ENCODE measurements around the gene KIAA0232.

KIAA0232 gene

DNA sequence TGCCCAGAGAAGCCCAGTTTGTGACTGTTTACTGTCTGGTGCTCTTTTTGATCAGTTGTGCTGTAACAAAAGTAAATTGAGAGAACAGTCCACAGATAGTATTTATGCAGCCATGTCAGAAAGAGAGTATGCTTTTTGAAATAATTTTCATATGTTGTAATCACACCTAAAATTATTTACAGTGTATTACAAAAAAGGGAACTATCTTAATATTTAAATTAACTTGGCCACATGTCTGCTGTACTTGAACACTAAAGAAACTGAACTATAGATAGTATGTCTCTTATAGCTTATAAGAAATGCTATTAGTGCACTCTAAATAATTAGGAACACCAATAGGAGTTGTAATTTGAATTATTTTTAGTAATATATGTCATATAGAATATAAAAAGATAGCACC lies 30.2 kb downstream of the KIAA0232 start:
- POLR2A ChIA-PET = no interaction called here
- CTCF ChIA-PET = interaction anchor here (0.7 to 1.4 kb wide), 4 partner anchors 13 to 62 kb away, joined by 3 read pairs; no protein-coding TSS in a partner anchor
- DNase-seq (ENCODE audit: extremely low spot score) = no peak
- TF ChIP-seq, protein P1, sequence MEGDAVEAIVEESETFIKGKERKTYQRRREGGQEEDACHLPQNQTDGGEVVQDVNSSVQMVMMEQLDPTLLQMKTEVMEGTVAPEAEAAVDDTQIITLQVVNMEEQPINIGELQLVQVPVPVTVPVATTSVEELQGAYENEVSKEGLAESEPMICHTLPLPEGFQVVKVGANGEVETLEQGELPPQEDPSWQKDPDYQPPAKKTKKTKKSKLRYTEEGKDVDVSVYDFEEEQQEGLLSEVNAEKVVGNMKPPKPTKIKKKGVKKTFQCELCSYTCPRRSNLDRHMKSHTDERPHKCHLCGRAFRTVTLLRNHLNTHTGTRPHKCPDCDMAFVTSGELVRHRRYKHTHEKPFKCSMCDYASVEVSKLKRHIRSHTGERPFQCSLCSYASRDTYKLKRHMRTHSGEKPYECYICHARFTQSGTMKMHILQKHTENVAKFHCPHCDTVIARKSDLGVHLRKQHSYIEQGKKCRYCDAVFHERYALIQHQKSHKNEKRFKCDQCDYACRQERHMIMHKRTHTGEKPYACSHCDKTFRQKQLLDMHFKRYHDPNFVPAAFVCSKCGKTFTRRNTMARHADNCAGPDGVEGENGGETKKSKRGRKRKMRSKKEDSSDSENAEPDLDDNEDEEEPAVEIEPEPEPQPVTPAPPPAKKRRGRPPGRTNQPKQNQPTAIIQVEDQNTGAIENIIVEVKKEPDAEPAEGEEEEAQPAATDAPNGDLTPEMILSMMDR (IDR thresholded peaks at IDR 0.05; ENCODE audit: control extremely low read depth, extremely low read depth, low read depth, missing control alignments) = no peak

DNA sequence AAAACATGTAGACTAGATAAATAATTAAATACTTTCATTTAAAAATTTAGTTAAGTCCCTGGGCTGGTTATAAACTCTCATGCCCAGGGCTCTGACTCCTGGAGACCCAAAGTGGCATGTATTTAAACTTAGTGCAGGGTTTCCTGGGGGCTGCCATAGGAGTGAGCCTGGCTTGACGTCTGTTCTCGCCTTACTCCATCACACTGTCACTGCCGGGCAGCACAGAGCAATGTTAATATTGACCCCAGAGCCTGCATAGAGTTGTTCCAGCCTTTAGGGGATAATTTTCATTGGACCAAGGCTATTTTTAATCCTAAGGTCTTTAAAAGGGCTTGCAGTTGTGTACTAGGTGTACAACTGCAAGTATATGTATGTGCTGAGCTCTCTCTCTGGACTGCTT lies 31.2 kb downstream of the KIAA0232 start:
- POLR2A ChIA-PET = no interaction called here
- TF ChIP-seq, protein P1 (IDR thresholded peaks at IDR 0.05; ENCODE audit: control extremely low read depth, extremely low read depth, low read depth, missing control alignments) = no peak
- CTCF ChIA-PET = interaction anchor here (1.0 to 1.9 kb wide), 2 partner anchors 18 to 30 kb away, joined by 3 to 4 read pairs; no protein-coding TSS in a partner anchor
- no peak for DNase-seq (ENCODE audit: extremely low spot score)

DNA sequence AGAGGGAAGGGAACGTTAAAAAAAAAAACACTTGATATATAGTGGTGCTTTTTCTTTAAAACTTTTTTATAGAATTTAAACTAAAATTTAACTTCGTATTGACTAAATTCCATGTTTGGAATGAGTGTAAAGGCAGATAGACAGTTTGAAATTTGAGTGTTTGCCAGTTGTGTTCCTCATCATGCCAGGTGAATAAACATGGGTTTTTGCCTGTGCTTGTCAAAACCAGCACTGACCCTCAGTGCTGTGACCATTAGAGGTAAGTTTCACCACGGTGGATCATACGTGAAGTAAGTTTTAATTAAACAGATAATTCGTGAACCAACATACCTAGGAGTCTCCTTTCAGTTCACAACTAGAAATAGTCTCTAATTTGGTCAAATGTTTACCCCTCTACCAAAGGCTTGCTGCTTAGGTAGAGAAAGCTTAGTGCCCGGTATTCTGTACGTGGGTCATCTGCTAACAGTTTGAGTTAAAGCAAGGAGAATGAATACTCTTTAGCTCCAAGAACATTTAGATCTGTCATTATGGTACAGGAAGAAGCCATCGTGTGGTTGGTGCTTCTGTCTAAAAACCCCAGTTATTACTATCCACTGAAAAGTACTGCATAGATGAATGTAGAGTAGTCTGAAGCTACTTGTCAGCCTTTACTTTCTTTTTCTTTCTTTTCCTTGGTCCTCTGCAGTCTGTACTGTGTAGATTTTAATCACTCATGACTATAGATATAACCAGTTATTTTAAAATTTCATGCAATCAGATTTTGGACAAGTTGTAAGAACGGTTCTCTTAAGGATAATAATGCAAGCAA lies 32.7 kb downstream of the KIAA0232 start:
- POLR2A ChIA-PET = no interaction called here
- DNase-seq (ENCODE audit: extremely low spot score) = no peak
- TF ChIP-seq, protein P1 (IDR thresholded peaks at IDR 0.05; ENCODE audit: control extremely low read depth, extremely low read depth, low read depth, missing control alignments) = no peak
- CTCF ChIA-PET = interaction anchor here (0.8 to 1.9 kb wide), 2 partner anchors 15 to 20 kb away, joined by 3 to 4 read pairs; no protein-coding TSS in a partner anchor

DNA sequence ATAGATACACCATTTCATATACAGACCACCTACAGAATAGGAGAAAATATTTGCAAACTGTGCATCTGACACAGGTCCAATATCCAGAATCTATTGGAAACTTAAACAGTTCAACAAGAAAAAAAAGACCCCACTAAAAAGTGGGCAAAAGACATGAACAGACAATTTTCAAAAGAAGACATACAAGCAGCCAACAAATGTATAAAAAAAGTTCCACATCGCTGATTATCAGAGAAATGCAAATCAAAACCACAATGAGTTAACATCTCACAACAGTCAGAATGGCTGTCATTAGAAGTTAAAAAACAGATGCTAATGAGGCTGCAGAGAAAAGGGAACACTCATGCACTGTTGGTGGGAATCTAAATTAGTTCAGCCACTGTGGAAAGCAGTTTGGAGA lies 36.8 kb downstream of the KIAA0232 start:
- DNase-seq (ENCODE audit: extremely low spot score) = no peak
- CTCF ChIA-PET = interaction anchor here (0.6 to 2.5 kb wide), 4 partner anchors 9 to 54 kb away, joined by 3 to 7 read pairs (median 4); no protein-coding TSS in a partner anchor
- TF ChIP-seq, protein P1 (IDR thresholded peaks at IDR 0.05; ENCODE audit: control extremely low read depth, extremely low read depth, low read depth, missing control alignments) = no peak
- POLR2A ChIA-PET = no interaction called here

DNA sequence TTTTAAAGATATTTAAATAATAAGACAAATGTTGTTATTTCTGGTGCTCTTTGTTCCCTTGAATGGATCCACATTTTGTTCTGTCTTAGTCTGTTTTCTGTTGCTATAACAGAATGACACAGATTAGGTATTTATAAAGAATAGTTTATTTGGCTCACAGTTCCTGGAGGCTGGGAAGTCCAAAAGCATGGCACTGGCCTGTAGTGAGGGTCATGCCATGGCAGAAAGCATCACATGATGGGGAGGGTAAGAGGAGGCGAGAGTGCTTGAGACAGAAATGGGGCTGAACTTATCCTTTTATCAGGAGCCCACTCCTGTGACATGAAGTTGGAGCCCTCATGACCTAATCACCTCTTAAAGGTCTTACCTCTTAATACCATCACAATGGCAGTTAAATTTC lies 38.2 kb downstream of the KIAA0232 start:
- TF ChIP-seq, protein P1 (IDR thresholded peaks at IDR 0.05; ENCODE audit: control extremely low read depth, extremely low read depth, low read depth, missing control alignments) = no peak
- CTCF ChIA-PET = interaction anchor here (1.6 to 2.5 kb wide), 2 partner anchors 9 to 53 kb away, joined by 6 to 7 read pairs; no protein-coding TSS in a partner anchor
- no peak for DNase-seq (ENCODE audit: extremely low spot score)
- POLR2A ChIA-PET = no interaction called here

DNA sequence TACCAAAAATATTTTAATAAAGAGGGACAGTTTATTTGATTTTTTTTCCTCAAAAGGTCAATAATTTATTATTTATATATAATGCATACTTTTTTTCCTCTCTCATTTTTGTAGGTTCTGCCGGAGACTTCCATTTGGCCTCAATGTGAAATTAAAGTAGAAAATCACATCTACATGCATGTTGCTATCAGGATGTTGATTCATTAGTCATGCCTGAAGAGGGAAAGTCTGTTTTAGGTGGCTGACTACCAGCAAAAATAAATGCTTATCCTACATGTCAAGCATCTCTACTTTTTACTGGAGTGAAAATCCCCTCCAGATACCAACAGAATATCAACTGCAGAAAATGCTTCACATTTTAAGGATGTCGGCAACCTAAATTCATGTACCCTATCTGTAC lies 41.5 kb downstream of the KIAA0232 start:
- POLR2A ChIA-PET = no interaction called here
- CTCF ChIA-PET = no interaction called here

More for the DNA sequence above, 41.5 kb downstream of the KIAA0232 start:
- no peak for DNase-seq (ENCODE audit: extremely low spot score)
- TF ChIP-seq, protein P1 (IDR thresholded peaks at IDR 0.05; ENCODE audit: control extremely low read depth, extremely low read depth, low read depth, missing control alignments) = no peak

Measured in GM10248 (cell line).